Bronchial smooth muscle cell (primary cell): ENCODE data around the gene PCOLCE2. TPM values are rescaled to one million over a fixed set of nuclear protein-coding genes. Genes with fewer than 3 reads are reported as not detected.

Source experiments
- total RNA-seq: library from RNA; depleted of rRNA; stranded (reverse); fragments of >200 nt; gene quantifications from 2 replicates; pipeline ENCODE4 v1.2.1, GENCODE V29; 2014

Gene PCOLCE2
- 122 and 144 TPM in 2 replicates for total RNA-seq

GRCh38 chr3:142888481-142889211, at the start of gene PCOLCE2:
Gene PCOLCE2 (minus strand): TSS chr3:142889083. CDS start chr3:142888896, 187 bp downstream.

Other genes starting within 250 kb of the PCOLCE2 start
- 43.8 and 55.2 TPM in 2 replicates for gene TRPC1, start 165.0 kb downstream of the PCOLCE2 start, total RNA-seq
- 0.16 TPM in 1 of 2 replicates, not detected in the other for gene PAQR9, start 74.6 kb upstream of the PCOLCE2 start, total RNA-seq
- gene U2SURP, start 112.5 kb upstream of the PCOLCE2 start, total RNA-seq = 24.6 and 31.2 TPM in 2 replicates
- gene CHST2, start 230.7 kb upstream of the PCOLCE2 start, total RNA-seq = 4.6 and 5.5 TPM in 2 replicates